GM18868 (cell line): ENCODE measurements around the gene AP1S2.
A peak's percentile ranks its signal among the peaks of the same experiment; 100 is the strongest.
"Not testable (repeated sequence)": the region's sequence is repeated elsewhere in the genome, so short reads cannot be mapped to it uniquely, and the experiment has no call there.

ENCODE experiments used
- ATAC-seq: cut with Tn5 transposase; IDR thresholded peaks from one replicate; pipeline ENCODE4 v1.9.1; 2021; ENCODE audit warnings: mild to moderate bottlenecking, moderate library complexity; ENCODE audit not compliant: unreplicated experiment

Gene AP1S2

DNA sequence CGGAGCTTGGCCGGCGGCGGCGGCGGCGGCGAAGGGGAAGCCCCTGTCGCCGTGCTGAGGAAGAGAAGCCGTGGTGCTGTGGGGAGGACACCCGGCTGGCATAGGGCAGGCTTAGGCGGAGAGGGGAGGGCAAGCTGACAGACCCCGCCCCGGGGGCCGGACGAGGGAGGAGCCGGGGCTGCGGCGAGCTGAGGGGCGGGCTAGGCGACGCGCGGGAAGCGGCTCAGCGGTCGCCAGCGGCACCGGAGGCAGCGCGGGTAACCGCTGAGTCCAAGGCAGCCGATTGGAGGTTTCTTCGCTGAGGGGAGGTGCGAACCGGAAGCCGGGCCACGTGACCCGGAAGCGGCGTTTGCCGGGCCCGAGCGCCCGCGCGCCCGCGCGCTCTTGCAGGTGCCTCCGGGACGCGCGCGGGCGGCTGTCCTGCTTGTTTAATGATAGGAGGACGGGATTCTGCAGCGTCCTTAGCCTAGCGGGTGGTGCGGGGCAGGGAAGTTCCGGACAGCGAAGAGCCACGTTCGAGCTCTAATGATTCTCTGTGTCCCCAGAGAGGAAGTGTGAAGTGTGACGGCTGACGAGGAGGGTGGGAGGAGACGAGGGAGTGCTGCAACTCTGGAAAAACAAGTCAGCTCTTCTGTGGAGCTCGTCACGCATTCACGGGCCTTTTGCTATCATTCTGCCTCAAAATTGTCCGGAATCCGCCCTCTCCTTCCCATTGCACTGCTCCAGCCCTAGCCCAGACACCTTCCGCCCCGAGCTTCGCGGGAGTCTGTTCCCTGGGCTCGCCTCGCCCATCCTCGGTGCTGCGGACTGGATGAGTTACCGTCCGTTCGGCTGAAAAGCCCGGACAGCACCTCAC, at the start of gene AP1S2:
AP1S2 (minus strand) TSS at position 102 of the 856 bp plus-strand sequence. CDS start 2,289 bp downstream, outside the sequence.
- ATAC-seq: peak; percentile 89

DNA sequence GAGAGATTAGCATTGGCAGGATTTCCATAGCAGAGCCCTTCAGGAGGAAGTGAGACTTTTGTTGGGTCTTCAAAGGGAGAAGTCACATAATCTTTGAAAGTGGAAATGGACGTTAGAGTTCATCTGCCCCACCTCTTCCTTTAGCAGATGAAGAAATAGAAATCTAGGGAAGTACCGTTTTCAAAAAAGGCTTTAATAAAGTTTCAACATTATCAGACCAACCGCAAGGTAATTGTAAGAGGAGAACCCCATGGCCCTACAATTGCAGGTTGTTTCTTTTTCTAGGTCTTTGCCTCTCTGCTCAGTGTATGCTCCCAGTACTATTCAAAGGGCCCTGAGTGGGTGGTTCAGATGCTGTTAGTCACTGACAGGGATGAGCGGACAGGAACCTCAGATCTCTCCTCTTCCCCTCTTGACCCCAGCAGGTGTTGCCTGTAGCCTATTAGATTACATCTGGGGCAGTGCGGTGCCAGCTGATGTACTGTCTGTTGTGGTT, 48.6 kb upstream of the AP1S2 start:
- peak; percentile 97 for ATAC-seq

DNA sequence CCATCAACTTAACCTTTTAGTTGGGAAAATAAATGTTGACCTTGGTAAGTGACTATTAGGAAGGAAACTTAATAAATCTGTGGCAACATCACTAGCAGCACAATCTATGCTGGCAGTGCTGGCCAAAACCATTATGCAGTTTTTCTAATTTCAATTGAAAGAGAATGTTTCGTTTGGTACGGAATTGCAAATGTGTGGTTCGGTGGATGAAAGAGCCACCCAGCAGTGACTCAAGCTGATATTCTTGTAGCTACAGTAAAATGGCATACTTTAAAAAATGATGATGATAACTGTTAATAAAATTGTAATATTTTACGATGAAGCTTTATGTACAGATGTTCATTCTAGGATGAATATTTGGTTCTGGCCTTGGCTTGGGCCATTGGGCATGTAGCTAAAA, 40.7 kb upstream of the AP1S2 start:
- ATAC-seq: no peak

DNA sequence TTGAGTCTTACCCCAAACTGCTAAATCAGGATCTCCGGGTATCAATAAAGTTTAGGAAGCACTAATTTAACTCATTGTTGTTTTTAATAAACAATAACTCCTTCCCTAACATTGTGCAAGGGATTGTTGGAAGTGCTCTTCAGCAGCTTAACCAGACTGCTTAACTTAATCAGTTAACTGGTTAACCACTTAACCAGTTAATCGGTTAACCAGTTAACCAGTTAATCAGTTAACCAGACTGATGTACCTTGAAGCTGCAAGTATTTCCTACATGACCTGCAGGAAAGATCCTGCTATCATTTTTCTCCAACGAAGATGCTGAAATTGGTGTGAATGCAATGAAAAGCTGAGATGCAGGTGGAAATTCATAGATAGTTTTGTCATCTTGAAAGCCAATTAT, 40.1 kb upstream of the AP1S2 start:
- no peak for ATAC-seq

DNA sequence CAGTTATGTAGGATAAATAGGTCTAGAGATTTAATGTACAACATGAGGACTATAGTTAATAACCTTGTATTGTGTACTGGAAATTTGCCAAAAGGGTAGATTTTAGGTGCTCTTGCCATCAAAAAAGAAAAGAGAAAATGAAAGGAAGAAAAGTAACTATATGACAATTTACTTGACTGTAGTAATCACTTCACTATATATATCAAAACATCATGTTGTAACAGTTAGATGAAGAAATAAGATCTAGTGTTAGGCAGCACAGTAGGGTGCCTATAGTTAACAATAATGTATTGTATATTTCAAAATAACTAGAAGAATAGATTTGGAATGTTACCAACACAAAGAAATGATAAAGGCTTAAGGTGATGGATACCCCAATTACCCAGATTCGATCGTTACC, 35.9 kb upstream of the AP1S2 start:
- ATAC-seq: no peak

DNA sequence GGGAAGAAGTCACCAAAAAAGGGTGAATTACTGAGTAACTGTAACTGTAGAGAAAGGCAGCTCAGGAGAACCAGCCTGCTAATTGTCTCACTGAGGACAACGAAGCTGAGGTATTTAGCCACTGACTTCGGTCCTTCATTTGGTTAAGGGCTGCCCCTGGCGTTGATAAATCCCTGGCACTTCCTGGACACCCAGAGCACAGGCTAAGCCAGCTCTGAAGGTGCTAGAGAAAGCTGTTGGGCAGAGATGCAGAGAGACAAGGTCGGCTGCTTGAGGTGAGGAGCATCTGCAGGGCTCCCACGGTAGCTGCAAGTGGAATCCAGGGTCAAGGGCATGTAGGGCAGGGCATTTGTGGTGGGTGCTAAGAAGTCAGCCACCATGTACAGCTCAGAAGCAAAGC, 33.4 kb upstream of the AP1S2 start:
- ATAC-seq: no peak

DNA sequence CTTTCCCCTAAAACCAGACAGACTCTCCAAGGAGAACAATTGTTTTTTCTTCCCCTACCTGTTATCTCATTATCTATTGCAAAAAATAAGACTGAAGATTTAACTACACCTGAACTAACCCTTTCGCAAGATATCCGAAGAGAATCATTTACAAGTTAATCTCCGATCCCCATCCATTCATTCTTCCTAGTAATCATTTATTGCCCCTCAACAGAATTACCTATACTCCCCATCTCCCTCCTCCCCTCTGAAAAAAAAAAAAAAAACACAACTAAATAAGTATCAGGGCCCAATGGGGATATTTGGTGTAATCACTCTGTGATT, 28.9 kb upstream of the AP1S2 start:
- no peak for ATAC-seq

DNA sequence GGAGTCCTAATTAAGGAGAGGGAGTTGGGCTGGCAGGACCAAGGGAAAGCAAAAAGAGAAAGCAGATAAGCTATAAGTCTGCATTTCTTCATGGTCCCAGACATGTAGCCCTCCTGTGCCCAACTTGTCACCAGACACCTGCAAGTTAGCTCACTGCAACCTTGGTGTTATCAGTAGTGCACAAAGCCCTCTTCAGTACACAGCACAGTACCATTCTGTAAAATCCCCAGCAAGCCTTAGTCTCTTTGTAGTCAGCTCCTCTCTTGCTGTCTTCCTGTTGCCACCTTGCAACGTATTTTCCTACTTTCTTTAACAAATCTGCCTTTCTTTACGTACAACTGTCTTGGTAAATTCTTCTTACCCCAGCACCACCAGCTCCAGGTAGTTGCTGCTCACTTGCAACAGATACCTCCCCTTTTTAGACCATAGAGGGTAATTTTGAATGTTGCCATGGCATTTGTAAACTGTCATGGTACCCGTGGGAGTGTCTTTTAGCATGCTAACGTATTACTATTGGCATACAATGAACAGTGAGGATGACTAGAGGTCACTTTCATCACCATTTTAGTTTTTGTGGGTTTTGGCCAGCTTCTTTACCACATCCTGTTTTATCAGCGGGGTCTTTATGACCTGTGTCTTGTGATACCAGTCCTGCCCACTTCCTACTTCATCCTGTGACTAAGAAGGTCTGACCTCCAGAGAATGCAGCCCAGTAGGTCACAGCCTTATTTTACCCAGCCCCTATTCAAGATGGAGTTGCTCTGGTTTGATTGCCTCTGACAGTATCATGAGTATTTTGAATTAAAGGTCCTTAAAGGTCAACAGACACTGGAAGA, 28.3 kb upstream of the AP1S2 start:
- ATAC-seq: peak; percentile 89

DNA sequence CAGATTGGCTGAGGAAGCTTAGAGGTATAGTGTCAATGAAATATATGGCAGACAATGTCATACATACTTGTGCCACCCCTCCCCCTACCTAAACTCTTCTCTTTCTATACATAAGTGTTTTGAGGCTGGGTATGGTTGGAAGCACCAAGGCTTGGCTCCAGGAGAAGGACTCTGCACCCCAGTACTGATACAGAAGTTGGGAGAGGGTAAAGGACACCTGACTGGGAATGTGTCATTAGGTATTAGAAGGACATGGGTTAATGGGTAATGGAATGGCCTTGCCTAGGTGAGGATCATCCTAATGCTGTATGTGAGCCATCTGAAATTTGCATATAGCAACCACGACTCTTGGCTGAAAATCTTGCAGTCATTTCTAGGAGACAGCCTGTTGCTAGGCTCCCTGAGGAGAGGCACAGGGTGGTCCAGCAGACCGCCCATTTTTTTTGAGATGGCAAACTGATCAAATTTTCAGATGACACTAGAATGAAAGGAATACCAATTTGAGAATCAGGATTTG, 26.8 kb upstream of the AP1S2 start:
- ATAC-seq: no peak

DNA sequence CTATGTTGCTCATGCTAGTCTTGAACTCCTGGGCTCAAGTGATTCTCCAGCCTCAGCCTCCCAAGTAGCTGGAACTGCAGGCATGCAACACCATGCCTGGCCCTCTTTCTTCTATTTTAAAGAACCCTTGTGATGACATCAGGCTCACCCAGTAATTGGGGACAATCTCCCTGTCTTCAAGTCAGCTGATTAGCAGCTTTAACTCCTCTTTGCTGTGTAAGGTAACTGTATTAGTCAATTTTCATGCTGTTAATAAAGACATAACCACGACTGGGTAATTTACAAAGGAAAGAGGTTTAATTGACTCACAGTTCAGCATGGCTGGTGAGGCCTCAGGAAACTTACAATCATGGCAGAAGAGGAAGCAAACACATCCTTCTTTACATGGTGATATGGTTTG, 23.3 kb upstream of the AP1S2 start:
- not testable (repeated sequence) for ATAC-seq

DNA sequence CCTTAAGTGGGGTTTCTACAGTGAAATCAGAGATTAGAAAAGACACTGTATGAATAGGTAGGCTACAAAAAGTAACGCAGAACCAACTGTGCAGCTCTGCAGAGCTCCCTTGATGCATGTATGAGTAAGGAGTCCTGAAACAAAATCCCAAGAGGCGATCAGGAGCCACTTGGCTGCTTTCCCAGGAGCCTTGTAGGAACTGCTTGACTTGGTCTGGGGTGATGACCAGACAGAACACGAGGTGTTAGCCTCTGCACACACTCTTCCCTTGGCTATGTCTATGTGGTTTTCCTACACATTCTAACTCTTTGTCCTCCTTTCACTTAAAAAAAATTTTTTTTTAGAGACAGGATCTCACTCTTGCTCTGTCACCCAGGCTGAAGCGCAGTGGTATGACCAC, 22.8 kb upstream of the AP1S2 start:
- ATAC-seq: no peak

DNA sequence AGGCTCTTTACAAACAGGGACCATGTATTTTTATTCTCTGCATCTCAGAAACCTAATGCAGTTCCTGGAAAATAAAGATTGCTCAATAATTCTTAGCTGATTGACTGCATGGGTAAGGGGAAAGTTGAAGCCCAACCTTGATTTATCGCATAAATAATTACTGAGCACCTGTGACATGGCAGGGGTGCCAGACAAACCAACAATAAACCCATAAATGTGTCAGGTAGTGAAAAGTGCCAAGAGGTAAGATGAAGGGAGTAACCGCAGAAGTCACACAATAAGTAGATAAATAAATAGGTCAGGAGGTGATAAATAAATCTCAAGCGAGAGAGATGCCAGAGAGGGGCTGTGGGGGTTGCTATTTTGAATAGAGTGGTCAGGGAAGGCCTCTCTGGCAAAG, 20.1 kb upstream of the AP1S2 start:
- ATAC-seq: no peak

DNA sequence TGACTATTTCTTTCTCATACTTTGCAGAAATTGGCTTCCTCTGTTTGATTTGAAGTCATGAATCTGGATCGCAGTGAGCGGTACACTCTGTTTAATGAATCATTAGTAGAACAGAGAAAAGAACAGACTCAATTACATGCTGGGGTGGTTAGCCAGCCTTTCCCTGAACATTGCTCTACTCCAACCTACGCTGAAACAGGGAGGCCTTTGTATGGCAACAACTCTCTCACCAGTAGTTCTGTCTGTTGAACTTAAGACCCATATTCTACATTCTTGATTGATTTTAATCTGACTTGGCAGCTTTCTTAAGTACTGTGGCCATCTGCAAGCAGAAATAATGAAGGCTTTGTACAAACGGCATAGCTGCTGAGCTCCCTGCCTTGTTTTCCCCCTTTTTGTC, 19.0 kb upstream of the AP1S2 start:
- ATAC-seq: no peak

DNA sequence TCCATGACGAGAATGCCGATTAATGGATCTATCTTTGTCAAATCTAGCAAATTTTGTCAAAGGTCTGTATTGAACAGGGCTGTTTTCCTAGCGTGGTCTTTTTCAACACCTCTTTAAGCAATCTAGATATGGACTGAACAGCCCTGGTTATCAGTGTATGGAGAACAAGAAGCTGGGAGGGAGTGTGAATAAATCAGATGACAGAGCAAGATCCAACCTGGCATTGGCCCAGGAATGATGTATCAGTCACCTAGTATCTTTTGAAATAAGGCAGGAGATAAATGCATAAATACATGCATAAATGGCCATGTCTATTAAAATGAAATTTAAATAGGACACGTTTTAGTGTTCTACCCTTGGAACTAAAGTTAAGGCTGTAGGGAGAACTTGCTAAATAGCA, 15.7 kb upstream of the AP1S2 start:
- ATAC-seq: no peak

DNA sequence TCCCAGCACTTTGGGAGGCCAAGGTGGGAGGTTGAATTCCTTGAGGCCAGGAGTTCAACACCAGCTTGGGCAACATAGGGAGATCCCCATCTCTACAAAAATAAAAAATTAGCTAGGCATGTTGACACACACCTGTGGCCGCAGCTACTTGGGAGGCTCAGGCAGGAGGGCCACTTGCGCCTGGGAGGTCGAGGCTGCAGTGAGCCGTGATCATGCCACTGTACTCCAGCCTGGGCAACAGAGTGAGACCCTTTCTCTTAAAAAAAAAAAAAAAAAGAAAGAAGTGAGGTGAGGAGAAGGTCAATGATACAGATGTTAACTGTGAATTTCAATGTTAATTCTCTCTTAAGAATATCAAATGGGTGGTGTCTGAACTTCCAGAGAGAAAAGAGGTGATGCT, 15.1 kb upstream of the AP1S2 start:
- no peak for ATAC-seq

DNA sequence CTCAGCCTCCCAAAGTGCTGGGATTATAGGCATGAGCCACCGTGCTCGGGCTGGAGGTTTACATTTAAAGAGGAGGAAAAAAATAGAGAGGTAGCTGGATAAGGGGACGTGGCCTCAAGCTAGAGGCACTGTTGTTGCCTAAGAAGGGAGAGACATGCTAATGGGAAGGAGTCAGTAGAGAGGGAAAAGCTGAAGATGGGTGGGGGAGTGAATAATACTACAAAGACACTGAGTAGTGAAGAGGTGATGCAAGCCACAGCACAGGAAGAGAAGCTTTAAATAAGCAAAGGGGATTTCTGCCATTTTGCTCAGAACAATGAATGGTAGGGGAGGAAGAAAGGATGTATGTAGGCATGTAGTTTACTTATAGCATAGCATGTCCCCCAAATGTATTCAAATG, 11.5 kb upstream of the AP1S2 start:
- no peak for ATAC-seq

DNA sequence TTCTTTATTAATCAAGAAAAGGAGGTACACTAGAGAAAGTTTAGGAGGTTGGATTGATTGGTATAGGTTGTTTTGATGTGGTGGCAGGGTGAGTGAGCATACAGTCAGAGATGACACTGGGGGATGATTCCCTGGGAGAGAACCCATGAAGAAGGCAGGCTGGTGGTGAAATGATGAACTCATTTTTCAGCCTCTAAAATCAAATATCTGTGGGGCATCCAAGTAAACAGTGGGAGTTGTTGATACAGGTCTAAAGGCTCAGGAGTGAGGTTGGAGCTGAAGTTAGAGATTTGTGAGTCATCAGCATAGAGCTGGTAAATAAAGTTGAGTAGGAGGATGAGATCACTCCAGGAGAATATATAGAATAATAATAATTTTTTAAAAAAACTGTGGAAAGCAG, 10.0 kb upstream of the AP1S2 start:
- no peak for ATAC-seq

DNA sequence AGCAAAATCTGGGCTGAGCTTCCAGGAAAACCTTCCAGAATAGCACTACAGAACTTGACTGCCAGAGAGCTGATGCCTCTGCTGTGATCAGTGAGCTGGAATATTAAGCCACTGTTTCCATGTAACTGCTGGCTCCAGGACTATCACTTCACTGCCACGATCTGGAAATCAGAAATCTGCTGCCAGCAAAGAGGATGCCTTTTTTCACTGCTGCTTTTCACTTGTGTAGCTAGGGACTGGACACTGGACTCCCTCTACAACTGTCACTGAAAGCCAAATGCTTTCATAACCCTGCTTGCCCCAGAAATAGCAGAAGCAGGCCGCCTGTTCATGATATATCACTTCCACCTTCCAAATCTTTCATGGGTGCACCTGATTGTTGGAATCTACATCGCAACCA, 9.4 kb upstream of the AP1S2 start:
- ATAC-seq: no peak

DNA sequence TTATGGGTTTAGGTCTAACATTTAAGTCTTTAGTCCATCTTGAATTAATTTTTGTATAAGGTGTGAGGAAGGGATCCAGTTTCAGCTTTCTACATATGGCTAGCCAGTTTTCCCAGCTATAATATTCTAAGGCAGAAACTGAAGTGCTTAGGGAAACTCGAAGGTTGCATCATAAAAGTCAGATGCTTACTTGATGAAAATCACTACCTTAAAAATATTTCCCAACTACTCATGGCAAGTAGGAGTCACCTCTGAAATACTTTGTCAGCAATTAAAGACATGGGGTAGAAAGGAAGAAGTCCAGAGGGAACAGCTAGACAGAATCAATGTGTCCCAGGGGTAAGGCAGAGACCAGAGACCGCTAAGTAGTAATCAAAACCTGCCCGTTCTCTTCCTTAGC, 6.3 kb upstream of the AP1S2 start:
- ATAC-seq: no peak

DNA sequence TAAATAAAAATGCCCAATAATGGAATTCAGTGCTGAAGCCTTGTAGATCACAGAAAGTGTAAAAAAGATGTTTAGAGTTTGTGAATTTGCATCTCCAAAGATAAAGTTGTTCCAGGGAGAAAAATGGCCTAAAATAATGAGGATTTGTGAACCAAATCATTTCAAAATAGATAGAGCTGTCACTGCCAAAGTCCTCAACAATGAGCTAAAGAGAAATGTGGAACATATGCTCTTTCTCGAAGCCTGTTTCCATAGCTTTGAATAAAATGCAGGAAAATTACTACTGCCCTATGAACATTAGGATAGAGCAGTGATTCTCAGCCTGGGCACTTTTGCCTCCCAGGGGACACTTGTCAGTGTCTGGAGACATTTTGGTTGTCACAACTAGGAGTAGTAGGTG, 3.4 kb upstream of the AP1S2 start:
- no peak for ATAC-seq

DNA sequence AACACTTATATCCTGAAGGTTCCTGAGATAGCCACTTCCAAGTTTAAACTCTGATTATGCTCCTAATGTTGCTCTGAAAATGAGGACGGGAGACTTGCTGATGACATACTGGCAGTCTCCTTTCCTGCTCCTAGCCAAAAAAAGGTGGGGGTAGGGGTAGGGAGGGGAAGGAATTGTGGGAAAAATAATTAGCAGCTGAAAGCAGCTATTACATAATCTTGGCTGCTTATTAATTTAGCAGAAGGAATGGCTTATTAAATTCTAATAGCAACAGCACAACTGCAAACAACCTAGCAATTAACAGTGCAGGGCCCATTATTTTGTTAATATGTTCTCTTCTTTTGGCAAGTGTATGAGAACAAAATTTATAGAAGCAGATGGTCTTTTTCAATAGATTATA, 2.0 kb upstream of the AP1S2 start:
- ATAC-seq: no peak

DNA sequence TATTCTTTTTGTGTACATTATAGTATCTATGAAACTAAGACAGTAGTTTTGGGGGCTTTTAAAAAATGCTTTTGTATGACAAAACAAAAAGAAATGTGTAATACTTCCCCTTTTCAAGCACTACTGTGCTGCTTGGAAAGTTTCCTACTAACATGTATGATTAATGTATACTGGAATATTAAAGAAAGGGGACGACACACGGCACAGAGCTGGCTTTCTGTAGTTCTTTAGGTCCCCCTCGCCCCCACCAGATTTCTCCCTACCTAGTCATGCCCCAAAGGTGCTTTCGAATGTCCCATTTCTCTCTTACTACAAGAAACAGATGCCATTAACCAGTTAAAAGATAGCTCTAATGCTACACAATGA, 1.6 kb upstream of the AP1S2 start:
- no peak for ATAC-seq
